Activated B cell treated with CpG ODN at 0.5 μM for 24 hours (primary cell): ENCODE data around the gene SGPL1. TPM values are rescaled to one million over a fixed set of nuclear protein-coding genes. Genes with fewer than 3 reads are reported as not detected.

Experiments
- ATAC-seq: fragments of 200-7000 bp; cut with Tn5 transposase; one replicate; pipeline ENCODE4 v1.10.0; 2021; ENCODE audit warnings: low read depth, mild to moderate bottlenecking, moderate library complexity
- CTCF ChIA-PET: fragments of 350-600 bp; sonication (Branson Sonifier 250); formaldehyde crosslinking; loops from one replicate; lab custom pipeline; 2021; ENCODE audit warnings: antibody characterized with exemption; lab: Charles Lee
- POLR2A ChIA-PET: fragments of 350-600 bp; sonication (Branson Sonifier 250); formaldehyde crosslinking; loops from one replicate; lab custom pipeline; 2021; ENCODE audit warnings: antibody characterized with exemption; lab: Charles Lee
- DNase-seq: peaks from one replicate; pipeline ENCODE4 v3.0.0; 2022
- H3K27ac Mint-ChIP-seq: one replicate; pipeline ENCODE4 v1.8.0; 2020; ENCODE audit warnings: mixed read lengths
- H3K27me3 Mint-ChIP-seq: one replicate; pipeline ENCODE4 v1.8.0; 2021; ENCODE audit warnings: mixed read lengths
- H3K36me3 Mint-ChIP-seq: one replicate; pipeline ENCODE4 v1.8.0; 2021; ENCODE audit warnings: low read depth, mixed read lengths
- H3K4me1 Mint-ChIP-seq: one replicate; pipeline ENCODE4 v1.8.0; 2021; ENCODE audit warnings: mixed read lengths
- H3K4me3 Mint-ChIP-seq: one replicate; pipeline ENCODE4 v1.8.0; 2020; ENCODE audit warnings: mild to moderate bottlenecking, mixed read lengths
- H3K9me3 Mint-ChIP-seq: one replicate; pipeline ENCODE4 v1.8.0; 2020; ENCODE audit warnings: mixed read lengths
- CTCF ChIP-seq: fragments of 200-600 bp; IDR thresholded peaks from one replicate; pipeline ENCODE4 v1.8.0; 2022; ENCODE audit warnings: antibody characterized with exemption, mild to moderate bottlenecking
- intact Hi-C: fragments of 100-400 bp; cut with micrococcal nuclease; formaldehyde crosslinking; loops from one replicate; pipeline ENCODE4 v1.15.1; 2024
- total RNA-seq: library from RNA; stranded (reverse); gene quantifications from 2 replicates; pipeline ENCODE4 v1.2.3, GENCODE V29; 2022

The SGPL1 gene
- total RNA-seq, 1 donor from 2014 or later = 36.3 TPM

- H3K4me3 Mint-ChIP-seq = no peak overlapping the region
- TF ChIP-seq CTCF = no peak
- no peak for DNase-seq
- peaks cover 6% of the 10 kb centered on the region for H3K9me3 Mint-ChIP-seq
- peaks cover 53% of the 10 kb centered on the region for H3K36me3 Mint-ChIP-seq
- no peak overlapping the region for H3K27ac Mint-ChIP-seq
- ChIA-PET POLR2A (no interaction called here), CTCF (no interaction called here)
- ATAC-seq = no peak
- intact Hi-C loops = no loop called here
- H3K4me1 Mint-ChIP-seq = peaks cover 7% of the 10 kb centered on the region
- H3K27me3 Mint-ChIP-seq = no peaks in the 10 kb centered on the region
Measured at GRCh38 chr10:70834441-70835151, 18.8 kb downstream of the SGPL1 start.

GRCh38 chr10:70836319-70836718 is 20.6 kb downstream of the SGPL1 start:
- CTCF ChIA-PET = no interaction called here
- ATAC-seq = no peak
- no peak for TF ChIP-seq CTCF
- no peak overlapping the region for H3K27ac Mint-ChIP-seq
- peaks cover 53% of the 10 kb centered on the region for H3K36me3 Mint-ChIP-seq
- peaks cover 7% of the 10 kb centered on the region for H3K4me1 Mint-ChIP-seq
- H3K9me3 Mint-ChIP-seq = peaks cover 6% of the 10 kb centered on the region
- no peak overlapping the region for H3K4me3 Mint-ChIP-seq
- POLR2A ChIA-PET = no interaction called here
- no peak for DNase-seq
- no peaks in the 10 kb centered on the region for H3K27me3 Mint-ChIP-seq
- intact Hi-C loops = no loop called here

GRCh38 chr10:70837660-70838059 is 21.9 kb downstream of the SGPL1 start:
- H3K27ac Mint-ChIP-seq = no peak overlapping the region
- H3K4me1 Mint-ChIP-seq = peaks cover 7% of the 10 kb centered on the region

GRCh38 chr10:70838270-70838805 is 22.6 kb downstream of the SGPL1 start:
- H3K4me3 Mint-ChIP-seq = no peak overlapping the region
- peaks cover 6% of the 10 kb centered on the region for H3K9me3 Mint-ChIP-seq
- ChIA-PET CTCF (no interaction called here), POLR2A (interaction anchor here (0.5 kb wide), 1 partner anchor 13 kb away, joined by 3 read pairs; no protein-coding TSS in a partner anchor)
- TF ChIP-seq CTCF = no peak
- H3K27me3 Mint-ChIP-seq = no peaks in the 10 kb centered on the region
- intact Hi-C loops = no loop called here
- DNase-seq = no peak
- ATAC-seq = no peak
- peaks cover under 1% of the 10 kb centered on the region for H3K4me1 Mint-ChIP-seq
- H3K27ac Mint-ChIP-seq = no peak overlapping the region
- peaks cover 57% of the 10 kb centered on the region for H3K36me3 Mint-ChIP-seq

More at GRCh38 chr10:70837660-70838059, 21.9 kb downstream of the SGPL1 start:
- H3K9me3 Mint-ChIP-seq = peaks cover 6% of the 10 kb centered on the region
- intact Hi-C loops = no loop called here
- ChIA-PET POLR2A (no interaction called here), CTCF (no interaction called here)
- H3K27me3 Mint-ChIP-seq = no peaks in the 10 kb centered on the region
- H3K36me3 Mint-ChIP-seq = peaks cover 57% of the 10 kb centered on the region
- no peak overlapping the region for H3K4me3 Mint-ChIP-seq
- ATAC-seq = no peak
- no peak for TF ChIP-seq CTCF
- DNase-seq = no peak

- peaks cover 62% of the 10 kb centered on the region for H3K36me3 Mint-ChIP-seq
- POLR2A ChIA-PET = no interaction called here
- CTCF ChIA-PET = no interaction called here
- intact Hi-C loops = no loop called here
- DNase-seq = no peak
- H3K27ac Mint-ChIP-seq = no peak overlapping the region
- TF ChIP-seq CTCF = no peak
- H3K4me3 Mint-ChIP-seq = no peak overlapping the region
- ATAC-seq = no peak
- H3K27me3 Mint-ChIP-seq = no peaks in the 10 kb centered on the region
- peaks cover 6% of the 10 kb centered on the region for H3K9me3 Mint-ChIP-seq
- H3K4me1 Mint-ChIP-seq = no peaks in the 10 kb centered on the region
Measured at GRCh38 chr10:70840836-70841235, 25.1 kb downstream of the SGPL1 start.
